ENCODE results near the gene TIGD3.
A peak's percentile ranks its signal among the peaks of the same experiment; 100 is the strongest.

TIGD3 gene

DNA sequence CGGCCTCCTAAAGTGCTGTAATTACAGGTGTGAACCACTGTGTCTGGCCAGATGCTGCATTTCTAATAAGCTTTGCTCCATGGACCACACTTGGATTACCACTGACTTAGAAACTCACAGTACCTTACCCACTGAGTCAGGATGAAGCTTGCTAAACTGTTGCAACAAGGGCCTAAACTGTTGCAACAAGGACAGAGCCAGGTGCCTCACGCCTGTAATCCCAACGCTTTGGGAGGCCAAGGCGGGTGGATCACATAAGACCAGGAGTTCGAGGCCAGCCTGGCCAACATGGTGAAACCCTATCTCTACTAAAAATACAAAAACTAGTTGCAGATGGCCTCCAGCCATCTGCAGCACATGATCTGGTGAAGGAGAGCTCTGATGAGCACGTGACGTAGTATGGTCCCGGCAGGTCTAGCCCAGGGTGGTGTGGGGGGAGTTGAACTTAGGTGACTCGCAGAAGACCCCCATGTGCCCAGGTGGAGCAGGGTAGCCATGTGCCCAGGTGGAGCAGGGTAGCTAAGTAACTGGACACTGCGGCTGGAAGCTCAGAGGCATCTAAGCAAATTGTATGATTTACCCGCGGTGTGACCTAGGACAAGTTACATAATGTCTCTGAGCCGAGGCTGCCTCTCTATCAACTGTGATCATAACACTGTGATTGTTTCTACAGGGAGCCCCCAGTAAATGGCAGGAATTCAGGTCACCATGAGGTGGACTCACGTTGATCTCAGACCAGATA lies 19.5 kb downstream of the TIGD3 start:
- no peak for DNase-seq (ENCODE audit: low read depth)

DNA sequence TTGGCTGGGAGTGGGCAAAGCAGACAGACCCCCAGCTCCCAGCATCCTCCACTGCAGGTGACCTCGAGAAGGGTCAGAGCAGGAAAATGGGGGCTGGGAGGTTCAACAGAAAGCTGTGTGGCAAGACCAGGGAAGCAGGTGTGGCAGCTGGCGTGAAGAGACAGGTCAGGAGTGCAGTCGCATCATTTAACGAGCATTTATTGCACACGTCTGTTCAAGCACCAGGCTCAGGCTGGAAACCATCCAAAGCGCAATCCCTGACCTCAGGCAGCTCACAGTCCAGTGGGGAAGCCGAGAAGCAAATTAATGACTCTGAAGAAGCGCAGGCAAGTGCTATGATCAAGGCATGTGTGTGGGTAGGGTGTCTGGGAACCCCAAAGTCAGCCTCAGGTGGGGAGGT lies 20.5 kb downstream of the TIGD3 start:
- DNase-seq (ENCODE audit: low read depth): no peak

DNA sequence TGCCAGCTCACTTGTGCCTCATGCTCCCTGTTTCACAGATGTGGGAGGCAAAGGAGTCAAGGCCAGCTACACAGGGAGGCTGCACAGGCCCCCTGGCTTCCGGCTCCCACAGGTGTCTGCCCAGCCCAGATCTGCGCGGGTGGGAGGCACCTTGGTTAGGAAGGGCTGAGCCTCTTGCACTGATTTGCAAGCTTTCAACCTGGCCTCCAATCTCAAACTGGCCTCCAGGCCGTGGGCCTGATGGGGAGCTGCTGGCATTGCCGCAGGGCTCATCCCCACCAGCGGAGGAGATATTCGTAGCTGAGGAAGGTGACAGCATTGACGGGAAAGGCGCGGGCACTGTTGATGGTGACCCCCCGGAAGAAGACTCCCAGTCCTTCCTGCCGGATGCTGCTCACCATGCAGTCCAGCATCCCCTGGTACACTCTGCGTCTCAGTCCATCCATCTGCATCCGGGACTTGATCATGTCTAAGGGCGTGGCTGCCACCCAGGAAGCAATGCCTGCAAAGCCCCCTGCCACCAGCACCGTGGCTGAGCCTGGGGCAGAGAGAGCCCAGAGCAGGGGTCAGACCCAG lies 21.7 kb downstream of the TIGD3 start:
- DNase-seq (ENCODE audit: low read depth): no peak

DNA sequence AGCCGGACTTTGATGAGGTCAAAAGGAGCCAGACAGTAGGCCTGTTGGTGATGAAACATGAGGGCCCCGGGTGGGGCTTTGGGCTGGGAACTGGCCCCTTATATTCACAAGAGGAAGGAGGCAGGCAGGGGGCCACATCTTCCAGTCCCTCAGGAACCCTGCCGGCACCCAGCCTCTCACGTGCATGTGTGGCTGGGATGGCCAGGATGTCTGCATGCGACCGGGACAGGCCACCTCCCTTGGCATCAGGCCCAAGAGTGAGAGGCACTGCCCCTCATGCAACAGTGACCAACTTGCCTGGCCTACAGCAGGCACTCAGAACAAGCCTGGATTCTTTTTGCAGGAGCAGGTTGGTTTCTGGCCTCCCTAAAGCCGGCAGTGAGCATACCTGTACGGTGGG lies 22.5 kb downstream of the TIGD3 start:
- no peak for DNase-seq (ENCODE audit: low read depth)

DNA sequence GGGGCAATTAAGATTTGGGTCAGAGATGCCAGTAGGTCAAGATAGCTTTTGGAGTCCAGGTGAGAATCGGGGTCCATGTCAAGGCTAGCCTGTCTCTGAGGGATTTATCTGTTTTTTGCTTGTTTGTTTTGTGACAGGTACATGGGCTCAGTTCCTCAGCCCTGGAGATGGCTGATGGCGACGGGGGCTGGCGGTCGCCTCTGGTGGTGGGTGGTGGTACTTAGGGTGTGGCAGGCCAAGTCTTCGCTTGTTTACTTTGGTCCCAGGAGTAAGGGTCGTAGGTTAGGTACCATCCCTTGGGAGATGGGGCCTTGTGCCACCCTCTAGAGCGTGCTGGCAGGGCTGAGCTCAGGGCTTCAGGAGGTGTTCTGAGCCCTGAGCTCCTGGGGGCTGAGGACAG lies 23.2 kb downstream of the TIGD3 start:
- DNase-seq (ENCODE audit: low read depth): no peak

DNA sequence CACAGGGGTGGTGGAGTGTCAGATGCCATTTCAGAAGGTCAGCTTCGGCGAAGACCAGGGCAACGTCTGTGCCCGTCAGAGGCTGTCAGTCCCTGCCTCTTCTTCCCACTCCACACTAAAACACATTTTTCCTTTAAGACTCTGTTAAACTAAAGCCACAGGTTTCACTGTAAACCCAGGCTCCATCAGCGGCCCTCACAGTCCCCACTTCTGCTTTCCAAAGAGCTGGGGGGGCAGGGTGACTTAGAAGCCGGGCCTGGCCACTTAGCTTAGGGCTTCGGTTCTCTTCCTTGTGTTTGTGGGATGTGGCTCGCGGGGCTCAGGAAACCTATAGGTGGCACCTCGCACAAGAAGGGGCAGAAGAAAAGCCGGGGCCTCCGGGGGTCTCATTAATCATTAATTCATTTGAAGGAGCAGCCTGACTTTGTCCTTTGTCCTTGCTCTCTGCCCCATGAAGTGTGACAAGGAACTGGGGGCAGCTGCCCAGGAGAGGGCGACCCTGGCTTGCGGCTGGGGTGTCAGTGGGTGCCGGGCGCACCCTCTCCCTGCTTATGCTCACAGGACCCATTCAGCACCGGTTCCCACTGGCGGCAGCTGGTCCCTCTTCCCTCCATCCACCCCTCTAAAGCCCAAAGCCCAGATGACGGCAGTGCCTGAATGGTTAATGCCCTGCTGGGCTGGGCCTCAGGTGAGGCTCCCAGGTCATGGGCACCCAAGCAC lies 23.8 kb downstream of the TIGD3 start:
- DNase-seq (ENCODE audit: low read depth): no peak

DNA sequence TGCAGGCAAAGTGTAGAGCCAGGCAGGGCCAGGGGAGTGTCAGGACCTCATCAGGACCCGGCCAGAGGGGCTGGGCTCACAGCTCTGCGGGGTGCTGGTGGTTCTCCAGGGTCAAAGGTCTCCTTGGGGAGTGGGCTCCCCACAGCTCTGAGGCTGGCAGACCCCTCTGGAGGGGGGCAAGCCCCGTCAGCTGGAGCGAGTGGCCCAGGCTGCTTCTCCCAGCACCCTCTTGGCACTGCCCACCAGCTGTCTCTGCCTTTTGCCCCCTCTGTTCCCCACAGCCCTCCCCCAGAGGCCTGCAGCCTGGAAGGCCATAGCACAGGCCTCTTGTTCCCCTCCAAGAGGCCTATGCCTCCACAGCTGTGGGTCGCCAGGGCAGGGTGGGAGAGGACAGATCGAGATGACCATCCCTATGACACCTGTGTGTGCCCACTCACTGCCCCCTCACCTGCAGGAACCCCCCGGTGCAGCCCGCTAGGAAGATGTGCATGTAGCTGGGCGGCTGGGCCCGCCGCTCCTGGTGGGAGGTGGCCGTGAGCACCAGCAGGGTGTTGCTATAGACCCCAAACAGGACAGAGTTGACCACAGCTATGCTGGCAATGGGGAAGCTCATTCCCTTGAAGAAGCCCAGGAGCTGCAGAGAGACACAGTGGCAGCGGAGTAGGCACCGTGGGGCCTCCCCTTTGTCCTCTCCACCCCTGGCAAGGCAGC lies 24.5 kb downstream of the TIGD3 start:
- no peak for DNase-seq (ENCODE audit: low read depth)

DNA sequence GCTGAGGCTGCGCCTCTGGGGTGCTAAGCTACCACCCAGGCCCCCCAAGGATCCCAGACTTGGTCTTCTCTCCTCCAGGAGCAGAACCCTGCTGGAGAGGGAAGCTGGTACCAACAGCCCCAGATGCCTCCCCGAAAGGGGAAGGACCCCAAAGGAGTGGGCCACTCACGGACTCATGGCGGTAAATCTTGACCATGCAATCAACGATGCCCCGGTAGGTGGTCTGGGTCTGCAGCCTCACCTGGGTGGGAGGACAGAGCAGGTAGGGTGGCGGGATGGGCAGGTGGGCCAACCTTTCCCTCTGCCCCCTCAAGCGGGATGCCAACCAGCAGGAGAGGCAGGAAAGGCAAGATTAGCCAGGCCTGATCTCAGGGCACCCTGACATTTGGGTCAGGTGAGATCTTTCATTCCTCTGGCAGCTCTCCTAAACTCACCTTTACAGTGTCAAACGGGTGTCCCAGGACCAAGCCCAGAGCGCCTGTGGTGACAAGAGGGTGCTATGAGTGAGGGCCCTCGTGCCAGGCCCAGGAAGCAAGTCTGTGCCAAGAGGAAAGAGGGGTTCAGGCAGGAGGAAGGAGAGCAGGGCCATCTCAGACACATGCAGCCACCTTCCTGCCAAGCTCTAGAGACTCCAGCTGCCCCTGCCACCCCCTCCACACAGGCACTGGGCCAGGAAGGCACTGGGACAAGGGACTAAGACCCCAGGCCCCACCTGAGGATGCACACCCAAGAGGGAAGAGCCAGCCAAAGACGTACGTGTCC lies 25.3 kb downstream of the TIGD3 start:
- no peak for DNase-seq (ENCODE audit: low read depth)

DNA sequence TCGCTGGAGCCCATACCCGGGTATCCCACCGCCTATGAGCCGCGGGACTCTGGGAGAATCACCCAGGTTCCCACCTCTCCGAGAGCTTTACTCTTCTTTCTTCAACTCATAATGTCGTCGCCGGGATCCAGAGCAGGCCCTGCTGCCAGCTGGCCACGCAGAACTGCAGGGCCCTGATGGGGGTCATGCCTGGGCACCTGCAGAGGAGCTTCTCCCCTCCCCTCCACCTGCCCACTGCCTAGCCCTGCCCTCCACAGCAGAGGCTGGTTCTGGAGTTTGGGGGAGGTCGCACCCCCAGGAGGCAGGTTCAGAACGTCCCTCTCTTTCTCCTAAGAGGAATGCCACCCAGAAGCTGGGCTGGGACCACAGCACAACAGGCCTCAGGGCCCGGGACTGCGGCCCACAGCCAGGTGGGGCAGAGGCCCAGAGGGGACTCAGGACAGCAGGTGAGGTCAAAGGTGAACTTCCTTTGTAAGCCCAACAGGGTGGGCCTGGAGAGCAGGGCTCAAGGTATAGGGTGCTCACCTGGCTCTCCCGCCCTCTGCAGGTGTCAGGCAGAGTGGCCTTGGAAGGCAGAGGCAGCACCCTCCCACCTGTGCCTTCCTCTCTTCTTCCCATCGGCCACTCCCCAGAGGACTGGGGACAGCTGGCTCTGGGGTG lies 26.0 kb downstream of the TIGD3 start:
- DNase-seq (ENCODE audit: low read depth): no peak

DNA sequence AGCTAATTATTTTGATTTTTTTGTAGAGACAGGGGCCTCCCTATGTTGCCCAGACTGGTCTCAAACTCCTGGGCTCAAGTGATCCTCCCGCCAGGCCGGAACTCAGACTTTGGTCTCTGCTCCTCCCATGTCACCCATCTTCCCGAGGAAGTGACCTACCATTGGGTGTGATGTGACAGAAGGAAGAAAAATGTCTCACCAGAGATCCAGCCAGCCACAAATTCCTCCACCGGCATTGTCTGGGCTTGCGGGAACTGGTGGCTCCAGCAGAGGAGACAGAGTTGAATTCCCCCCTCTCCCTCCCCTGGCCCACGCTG lies 27.1 kb downstream of the TIGD3 start:
- DNase-seq (ENCODE audit: low read depth): no peak

DNA sequence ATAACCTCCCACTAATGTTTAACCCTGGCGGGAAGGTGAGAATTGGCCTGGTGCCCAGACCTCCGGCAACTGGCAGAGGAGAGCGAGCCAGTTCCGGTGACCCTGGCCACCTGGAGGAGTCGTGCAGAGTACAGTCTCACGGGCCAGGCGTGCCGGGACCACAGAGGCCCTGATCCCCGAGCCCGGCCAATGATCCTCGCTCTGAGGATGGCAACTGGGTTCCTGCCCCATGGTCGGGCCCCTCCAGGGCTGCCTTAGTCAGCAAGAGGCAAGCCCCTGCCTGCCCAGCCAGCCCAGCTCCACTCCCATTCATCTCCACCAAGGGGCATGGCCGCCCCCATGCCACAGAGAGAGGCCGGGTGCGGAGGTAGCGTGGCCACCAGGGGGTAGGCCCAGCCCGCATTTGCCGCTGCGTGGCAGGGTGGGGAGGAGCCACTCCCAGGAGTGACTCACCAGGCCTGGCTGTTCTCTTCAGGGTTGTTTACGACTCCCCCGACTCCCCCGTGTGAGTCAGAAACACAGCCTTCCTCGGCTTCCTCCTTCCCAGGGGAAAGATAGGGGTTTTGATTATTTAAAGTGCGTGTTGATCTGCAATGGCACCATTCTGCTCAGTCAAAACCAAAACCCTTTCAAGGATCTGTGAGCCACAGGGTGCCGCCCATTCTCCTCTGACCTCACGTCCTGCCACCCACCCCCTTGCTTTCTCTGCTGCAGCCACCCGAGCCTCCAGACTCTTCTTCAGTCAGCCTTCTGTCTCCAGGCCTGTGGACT lies 27.7 kb downstream of the TIGD3 start, which contains the start of gene SLC25A45:
TSS of gene SLC25A45 (minus strand) at position 614 of the 771 bp plus-strand sequence. CDS start 695 bp downstream, outside the sequence.
- DNase-seq (ENCODE audit: low read depth): peak; percentile 92

DNA sequence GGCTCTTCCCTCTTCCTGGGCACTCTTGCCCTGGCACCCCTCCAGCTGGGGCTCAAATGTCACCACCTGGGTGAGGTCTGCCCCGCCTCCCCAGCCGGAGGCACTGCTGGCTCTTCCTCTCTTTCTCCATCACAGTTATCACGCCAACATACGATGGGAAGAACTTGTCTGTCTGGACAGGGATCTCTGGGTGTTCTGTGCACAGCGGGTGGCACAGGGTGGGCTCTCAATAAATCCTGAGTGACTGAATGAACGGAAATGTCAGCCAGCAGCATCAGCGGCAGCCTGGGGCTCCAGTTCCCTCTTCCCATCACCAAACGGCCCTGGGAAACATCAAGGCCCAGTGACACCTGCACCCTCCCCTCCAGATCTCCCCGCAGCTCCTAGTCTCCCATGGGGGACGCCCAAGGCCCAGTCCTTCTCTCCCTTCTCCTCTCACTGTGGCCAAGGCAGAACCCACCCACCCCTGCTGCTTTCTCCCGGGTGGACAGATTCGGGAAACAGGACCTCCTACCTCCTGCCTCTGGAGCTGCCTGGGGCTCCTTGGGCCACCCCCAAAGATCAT lies 28.3 kb downstream of the TIGD3 start:
- no peak for DNase-seq (ENCODE audit: low read depth)

DNA sequence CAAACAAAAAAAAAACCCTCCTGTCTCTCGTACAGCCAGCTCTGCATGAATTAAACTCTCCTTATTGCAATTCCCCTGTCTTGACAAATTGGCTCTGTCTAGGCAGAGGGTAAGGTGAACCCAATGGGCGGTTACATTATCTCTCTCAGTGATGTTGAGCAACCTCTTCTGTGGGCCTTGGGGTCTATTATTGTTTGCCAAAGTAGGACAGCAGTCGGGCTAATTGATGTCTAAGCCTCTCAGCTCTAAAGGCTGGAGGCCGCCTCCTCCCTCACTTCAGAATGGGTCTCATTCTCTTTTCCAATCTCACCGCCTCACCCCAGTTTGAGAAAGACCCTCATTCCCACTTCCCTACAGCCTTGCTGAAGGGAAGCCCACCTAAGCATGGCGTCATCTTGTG lies 29.2 kb downstream of the TIGD3 start:
- no peak for DNase-seq (ENCODE audit: low read depth)

DNA sequence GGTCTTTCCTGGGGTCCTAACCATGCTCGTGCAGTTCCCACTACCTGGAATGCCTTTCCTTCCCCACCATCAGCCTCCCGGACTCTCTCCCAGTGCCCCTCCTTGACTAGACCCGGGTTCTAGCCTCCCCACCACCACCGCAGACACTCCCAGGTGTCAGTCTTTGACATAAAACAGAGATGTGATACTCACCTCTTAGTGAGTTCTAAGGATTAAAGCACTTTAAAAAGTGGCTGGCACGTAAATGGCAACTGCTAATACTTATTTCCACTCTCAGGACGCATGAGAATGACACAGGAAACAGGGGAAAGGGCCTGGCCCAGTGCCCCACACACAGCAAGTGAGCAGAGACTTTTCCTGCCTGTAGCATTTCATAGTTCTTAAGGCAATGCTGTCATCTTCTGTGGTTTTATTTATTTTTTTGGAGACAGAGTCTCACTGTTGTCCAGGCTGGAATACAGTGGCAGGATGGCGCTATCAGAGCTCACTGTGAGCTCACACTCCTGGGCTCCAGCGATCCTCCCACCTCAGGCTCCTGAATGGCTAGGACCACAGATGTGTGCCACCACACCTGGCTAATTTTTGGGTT lies 29.8 kb downstream of the TIGD3 start:
- no peak for DNase-seq (ENCODE audit: low read depth)

DNA sequence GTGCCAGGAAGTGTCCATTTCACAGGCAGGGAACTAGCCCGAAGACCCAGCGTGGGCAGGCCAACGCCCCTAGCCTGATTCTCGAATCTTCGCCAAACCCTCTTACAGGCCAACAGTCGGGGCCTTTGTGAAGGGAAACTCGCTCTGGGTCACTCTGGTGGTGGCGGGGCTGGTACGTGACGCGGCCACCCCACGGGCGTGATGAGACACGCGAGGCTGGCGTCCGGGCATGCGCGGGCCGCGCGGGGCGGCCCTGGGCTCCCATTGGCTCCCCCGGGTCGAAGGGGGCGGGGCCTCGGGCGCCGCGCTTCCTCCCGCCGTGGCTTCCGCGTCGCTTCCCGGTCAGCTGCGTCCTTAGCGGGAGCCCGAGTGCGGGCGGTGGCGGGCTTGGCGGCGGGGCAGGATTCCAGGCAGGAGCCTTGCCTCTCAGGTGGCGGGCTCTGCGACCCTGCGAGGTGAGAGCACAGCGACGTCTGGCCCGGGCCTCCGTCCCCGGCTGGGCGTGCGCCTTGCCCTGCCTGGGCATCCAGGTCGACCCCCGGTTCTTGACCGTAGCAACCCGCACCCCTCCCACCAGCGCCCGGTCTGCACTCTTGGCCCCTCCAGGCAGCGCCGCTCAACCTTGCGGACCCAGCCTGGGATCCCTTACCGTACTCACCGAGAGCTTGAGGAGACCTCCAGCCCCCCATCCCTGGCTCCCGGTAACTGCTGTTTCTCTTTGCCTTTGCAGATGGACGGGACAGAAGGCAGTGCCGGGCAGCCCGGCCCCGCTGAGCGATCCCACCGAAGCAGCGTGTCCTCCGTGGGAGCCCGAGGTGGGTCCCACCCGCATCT lies 32.0 kb downstream of the TIGD3 start, which contains the start of gene FRMD8:
TSS of gene FRMD8 (plus strand) at position 331 of the 834 bp plus-strand sequence. CDS start at position 731, 400 bp downstream.
- peak; percentile 79 for DNase-seq (ENCODE audit: low read depth)

DNA sequence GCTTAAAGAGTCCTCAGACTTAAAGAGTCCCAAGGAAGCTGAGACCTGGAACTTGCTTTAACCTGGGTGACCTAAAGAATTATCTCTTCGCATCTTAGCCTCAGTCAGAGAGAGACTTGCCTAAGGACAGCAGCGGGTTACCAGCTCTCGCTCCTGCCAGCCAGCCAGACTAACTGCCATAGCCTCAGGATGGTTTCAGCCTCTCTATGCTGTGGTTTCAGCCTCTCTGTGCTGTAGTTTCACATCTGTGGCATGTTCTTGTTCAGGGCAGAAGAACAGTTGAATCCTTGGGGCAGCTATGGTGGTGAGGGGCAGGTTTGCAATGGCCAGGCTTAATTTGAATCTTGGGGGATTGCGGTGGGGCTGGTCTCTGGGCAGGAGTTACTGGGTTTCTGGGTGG lies 34.2 kb downstream of the TIGD3 start:
- DNase-seq (ENCODE audit: low read depth): no peak

DNA sequence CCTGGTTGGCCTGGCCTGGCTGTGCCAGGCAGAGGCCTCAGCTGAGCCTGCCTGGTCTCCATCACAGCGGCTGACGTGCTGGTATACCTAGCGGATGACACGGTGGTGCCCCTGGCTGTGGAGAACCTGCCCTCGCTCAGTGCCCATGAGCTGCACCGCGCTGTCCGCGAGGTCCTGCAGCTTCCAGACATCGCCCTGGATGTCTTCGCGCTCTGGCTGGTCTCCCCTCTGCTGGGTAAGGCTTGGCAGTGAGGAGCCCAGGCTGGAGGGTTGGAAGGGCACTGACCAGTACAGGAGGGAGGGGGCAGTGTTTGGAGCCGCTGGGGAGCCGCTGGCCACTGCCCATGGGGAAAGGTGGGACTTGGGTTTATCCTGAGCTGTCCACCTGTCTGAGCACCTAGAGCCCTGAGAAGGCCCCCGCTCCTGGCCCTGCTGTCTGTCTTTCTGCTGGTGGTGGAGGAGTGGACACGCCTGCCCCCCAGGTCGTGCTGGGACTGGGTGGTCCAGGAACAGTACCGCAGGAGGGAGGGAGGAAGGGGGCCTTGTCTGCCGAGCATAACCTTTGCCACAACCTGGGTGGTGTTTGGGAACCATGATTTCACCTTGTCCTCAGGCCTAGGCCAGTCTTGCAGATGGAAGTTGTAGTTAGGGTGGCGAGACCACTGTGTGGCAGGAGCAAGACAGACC lies 34.9 kb downstream of the TIGD3 start:
- no peak for DNase-seq (ENCODE audit: low read depth)
